BLaER1 treated with 17β-estradiol and CSF1 and Interleukin-3, amounts not matched to agents 10 nM and 100 nM (cell line): ENCODE results near the gene MYRFL.

Source experiments
- H3K27ac ChIP-seq, 11 experiments: shearing (Covaris generic); formaldehyde crosslinking; 2 replicates each; pipeline ENCODE4 v1.8.1; 2022
- H3K27me3 ChIP-seq, 11 experiments: shearing (Covaris generic); formaldehyde crosslinking; 2 replicates each; pipeline ENCODE4 v1.8.1; 2022
- H3K36me3 ChIP-seq, 11 experiments: shearing (Covaris generic); formaldehyde crosslinking; 2 replicates each; pipeline ENCODE4 v1.8.1; 2022
- H3K4me1 ChIP-seq, 10 experiments: shearing (Covaris generic); formaldehyde crosslinking; 2 replicates each; pipeline ENCODE4 v1.8.1; 2022
- H3K4me2 ChIP-seq, 11 experiments: shearing (Covaris generic); formaldehyde crosslinking; 2 replicates each; pipeline ENCODE4 v1.8.1; 2022
- H3K4me3 ChIP-seq, 10 experiments: shearing (Covaris generic); formaldehyde crosslinking; 2 replicates each; pipeline ENCODE4 v1.8.1; 2022
- H3K9ac ChIP-seq, 11 experiments: shearing (Covaris generic); formaldehyde crosslinking; 2 replicates each; pipeline ENCODE4 v1.8.1; 2022
- H3K9me3 ChIP-seq, 11 experiments: shearing (Covaris generic); formaldehyde crosslinking; replicated peaks in 1 of 11; 2 replicates each; pipeline ENCODE4 v1.8.1; 2022
- H4K20me1 ChIP-seq, 11 experiments: shearing (Covaris generic); formaldehyde crosslinking; 2 replicates each; pipeline ENCODE4 v1.8.1; 2022
- Cebpa-rat ChIP-seq, 11 experiments: shearing (Covaris generic); IDR thresholded peaks; 2 replicates each; pipeline ENCODE4 v1.8.1; 2022

The MYRFL gene

GRCh38 chr12:70005864-70006618 lies 181.0 kb downstream of the MYRFL start:
- Histone ChIP-seq H3K36me3 (no peaks in the 10 kb centered on the region), H3K4me2 (no peak overlapping the region), H3K9me3 (peaks cover 31 to 49% (median 44%) of the 10 kb centered on the region in 11 experiments), H3K27ac (no peak overlapping the region), H3K4me1 (no peaks in the 10 kb centered on the region), H3K4me3 (no peak overlapping the region), H3K9ac (no peak overlapping the region), H4K20me1 (no peaks in the 10 kb centered on the region), H3K27me3 (no peaks in the 10 kb centered on the region)
- TF ChIP-seq Cebpa-rat (IDR thresholded peaks at IDR 0.05) = no peak

- no peak overlapping the region for H3K27ac ChIP-seq
- no peak overlapping the region for H3K4me2 ChIP-seq
- no peaks in the 10 kb centered on the region for H4K20me1 ChIP-seq
- no peak overlapping the region for H3K9ac ChIP-seq
- H3K27me3 ChIP-seq = no peaks in the 10 kb centered on the region
- peaks cover 31 to 53% (median 44%) of the 10 kb centered on the region in 11 experiments for H3K9me3 ChIP-seq
- TF ChIP-seq Cebpa-rat (IDR thresholded peaks at IDR 0.05) = no peak
- H3K4me3 ChIP-seq = no peak overlapping the region
- H3K36me3 ChIP-seq = no peaks in the 10 kb centered on the region
- H3K4me1 ChIP-seq = no peaks in the 10 kb centered on the region
These were observed 181.6 kb downstream of the MYRFL start for GRCh38 chr12:70006619-70006973.

- Histone ChIP-seq H3K36me3 (no peaks in the 10 kb centered on the region), H3K9me3 (peaks cover 31 to 54% (median 44%) of the 10 kb centered on the region in 11 experiments), H4K20me1 (no peaks in the 10 kb centered on the region), H3K4me3 (no peak overlapping the region), H3K27me3 (no peaks in the 10 kb centered on the region), H3K27ac (no peak overlapping the region), H3K4me2 (no peak overlapping the region), H3K4me1 (no peaks in the 10 kb centered on the region), H3K9ac (no peak overlapping the region)
- no peak for TF ChIP-seq Cebpa-rat (IDR thresholded peaks at IDR 0.05)
These were observed 182.7 kb downstream of the MYRFL start for GRCh38 chr12:70007687-70008086.
